GM15510 (cell line): ENCODE results near the gene HIF3A.

ENCODE experiments used
- POLR2A ChIP-seq: IDR thresholded peaks from 3 replicates; pipeline ENCODE4 v1.6.1; 2011; ENCODE audit warnings: borderline replicate concordance; ENCODE audit not compliant: insufficient read length; ENCODE audit errors: extremely low read depth

Gene HIF3A

DNA sequence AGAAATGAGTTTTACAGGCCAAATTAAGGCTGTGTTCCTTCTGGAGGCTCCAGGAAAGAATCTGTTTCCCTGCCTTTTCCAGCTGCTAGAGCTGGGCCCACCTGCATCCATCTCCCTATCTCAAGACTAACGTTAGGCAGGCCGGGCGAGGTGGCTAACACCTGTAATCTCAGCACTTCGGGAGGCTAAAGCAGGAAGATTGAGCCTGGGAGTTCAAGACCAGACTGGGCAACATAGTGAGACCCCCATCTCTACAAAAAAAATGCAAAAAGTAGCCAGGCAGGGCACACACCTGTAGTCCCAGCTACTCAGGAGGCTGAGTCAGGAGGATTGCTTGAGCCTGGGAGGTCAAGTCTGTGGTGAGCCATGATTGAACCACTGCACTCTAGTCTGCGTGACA is 14.6 kb downstream of the HIF3A start:
- no peak for TF ChIP-seq POLR2A

DNA sequence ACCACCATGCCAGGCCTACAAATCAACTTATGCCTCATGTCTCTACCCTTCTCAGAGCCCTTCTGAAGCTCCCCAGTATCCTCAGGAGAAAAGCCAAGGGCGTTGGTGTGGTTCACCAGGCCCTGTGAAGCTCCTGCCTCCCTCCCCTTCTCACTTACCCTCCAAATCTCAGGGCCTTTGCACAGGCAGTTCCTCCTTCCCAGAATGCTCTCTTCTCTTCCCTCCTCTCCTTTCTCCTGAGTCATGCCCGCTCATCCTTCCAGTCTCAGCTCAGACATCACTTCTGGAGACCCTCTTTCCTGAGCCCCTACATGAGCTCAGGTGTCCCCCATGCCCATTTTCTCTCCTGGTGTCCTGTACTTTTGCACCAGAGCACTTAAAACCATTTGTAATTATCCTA is 20.5 kb downstream of the HIF3A start:
- TF ChIP-seq POLR2A, result no peak

DNA sequence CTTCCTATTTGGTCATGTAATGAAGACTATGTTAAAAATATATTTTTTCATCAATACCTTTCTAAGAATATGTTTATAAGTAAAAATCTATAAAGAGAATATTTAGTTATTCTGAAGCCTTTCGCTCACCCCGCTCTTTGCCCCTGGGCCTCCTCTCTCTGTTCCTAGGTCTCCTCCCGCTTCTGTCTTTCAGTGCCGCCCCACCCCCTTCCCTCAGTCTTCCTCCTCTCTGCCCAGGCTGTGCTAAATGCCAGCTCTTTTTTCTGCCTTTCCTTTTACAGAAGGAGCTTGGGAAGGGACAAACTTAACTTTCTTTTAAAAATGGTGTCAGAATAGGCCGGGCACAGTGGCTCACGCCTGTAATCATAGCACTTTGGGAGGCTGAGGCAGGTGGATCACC is 22.8 kb downstream of the HIF3A start:
- TF ChIP-seq POLR2A, result no peak

DNA sequence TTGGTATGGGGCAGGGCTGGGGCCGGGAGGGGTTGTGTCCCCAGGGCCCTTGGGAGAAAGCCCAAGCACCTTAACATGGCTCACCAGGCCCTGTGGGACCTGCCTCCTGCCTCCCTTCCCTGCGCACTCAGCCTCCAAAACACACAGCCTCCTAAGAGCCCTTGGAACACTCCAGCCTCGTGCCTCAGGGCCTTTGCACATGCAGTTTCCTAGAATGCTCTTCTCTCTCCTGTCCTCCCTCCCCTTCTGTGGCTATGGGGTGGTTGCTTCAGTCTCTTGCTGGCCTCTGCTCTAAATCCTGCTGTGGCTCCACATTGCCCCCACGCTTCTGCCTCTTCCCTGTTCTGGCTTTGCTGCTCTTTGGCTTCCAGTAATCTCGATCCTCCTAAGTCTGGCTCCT is 23.7 kb downstream of the HIF3A start:
- TF ChIP-seq POLR2A, result no peak

DNA sequence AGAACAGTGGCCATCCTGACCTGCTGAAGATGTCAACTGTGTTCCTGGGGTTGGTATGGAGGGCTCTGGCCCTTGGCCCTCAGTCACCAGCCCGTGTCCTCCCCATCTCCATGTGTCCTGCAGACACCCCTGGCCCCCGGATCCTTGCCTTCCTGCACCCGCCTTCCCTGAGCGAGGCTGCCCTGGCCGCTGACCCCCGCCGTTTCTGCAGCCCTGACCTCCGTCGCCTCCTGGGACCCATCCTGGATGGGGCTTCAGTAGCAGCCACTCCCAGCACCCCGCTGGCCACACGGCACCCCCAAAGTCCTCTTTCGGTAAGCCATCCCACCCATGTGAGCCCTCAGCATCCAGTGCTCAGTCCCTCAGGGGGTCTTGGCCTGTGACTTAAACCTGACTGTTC is 24.8 kb downstream of the HIF3A start:
- no peak for TF ChIP-seq POLR2A

DNA sequence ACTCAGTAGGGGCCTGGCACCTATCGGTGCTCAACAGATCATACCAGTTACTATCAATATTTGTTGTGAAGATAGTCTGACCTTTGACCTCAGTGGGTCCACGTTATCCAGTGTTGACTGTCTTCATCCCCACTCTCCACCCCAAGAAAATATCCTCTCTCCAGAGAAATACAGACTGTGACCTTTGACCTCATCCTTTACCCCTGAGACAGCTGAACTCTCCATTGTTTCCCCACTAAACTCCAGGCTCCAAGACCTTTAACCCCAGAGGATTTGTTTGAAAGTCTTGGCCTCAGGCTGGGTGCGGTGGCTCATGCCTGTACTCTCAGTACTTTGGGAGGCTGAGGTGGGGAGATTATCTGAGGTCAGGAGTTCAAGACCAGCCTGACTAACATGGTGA is 27.4 kb downstream of the HIF3A start:
- TF ChIP-seq POLR2A, result no peak

DNA sequence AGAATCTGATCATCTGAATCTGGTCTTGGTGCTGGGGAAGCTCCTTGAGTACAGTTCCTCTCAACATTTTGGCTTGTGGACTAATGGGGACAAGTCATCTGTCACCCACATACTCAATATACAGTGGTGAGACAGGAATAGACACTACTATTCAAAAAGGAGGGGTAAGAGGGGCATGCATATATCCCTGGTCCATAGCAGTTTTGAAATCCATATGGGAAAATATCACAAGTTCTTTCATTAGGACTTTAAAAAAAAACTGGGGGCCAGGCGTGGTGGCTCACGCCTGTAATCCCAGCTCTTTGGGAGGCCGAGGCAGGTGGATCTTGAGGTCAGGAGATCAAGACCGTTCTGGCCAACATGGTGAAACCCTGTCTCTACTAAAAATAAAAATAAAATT is 29.8 kb downstream of the HIF3A start:
- TF ChIP-seq POLR2A, result no peak

DNA sequence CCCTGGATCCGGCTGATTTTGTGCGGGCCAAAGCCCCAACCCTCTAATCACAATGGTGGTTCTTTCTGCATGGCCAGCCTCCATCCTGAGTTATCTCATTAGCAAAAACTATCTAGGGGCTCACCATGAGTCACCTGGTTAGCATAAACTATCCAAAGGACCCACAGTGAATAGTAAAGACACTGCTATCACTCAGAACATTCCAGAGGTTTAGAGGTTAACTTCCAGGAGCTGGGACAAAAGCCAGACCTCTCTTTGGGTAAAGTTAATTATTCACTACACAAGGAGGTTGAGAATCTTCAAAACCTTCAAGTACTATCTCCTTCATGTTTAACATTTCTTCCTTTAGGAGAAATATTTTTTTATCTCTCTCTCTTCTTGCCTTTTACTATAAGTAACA is 31.2 kb downstream of the HIF3A start:
- no peak for TF ChIP-seq POLR2A

DNA sequence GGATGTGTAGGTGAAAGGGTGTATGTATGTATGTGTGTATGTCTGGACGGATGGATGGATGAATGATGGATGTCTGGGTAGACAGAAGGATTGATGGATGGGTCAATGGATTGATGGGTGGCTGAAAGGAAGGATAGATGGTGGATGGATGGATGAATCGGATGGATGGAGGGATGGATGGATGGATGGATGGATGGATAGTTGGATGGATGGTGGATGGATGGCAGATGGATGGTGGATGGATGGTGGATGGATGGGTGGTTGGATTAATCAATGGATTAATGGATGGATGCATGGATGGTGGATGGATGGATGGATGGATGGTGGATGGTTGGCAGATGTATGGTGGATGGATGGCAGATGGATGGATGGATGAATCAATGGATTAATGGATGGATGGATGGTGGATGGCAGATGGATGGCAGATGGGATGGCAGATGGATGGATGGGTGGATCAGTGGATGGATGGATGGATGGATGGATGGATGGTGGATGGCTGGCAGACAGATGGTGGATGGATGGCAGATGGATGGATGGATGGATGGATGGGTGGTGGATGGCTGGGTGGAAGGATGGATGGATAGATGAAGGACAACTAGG is 33.6 kb downstream of the HIF3A start:
- TF ChIP-seq POLR2A, result no peak

DNA sequence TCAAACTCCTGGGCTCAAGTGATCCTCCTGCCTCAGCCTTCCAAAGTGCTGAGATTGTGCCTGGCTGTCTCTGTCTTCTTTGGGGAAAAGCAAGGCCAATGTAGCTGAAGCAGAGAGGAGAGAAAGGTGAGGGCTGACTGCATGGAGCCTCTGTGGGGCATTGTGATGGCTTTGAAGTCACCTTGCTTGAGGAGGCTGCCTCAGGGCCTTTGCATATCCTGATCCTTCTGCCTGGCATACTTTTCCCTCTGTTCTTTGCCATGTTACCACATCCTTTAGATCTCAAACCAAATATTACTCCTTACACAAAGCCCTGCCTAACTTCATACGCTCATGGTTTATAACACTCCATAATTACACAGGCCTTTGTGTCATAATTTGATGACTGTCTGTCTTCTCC is 40.6 kb downstream of the HIF3A start:
- no peak for TF ChIP-seq POLR2A

DNA sequence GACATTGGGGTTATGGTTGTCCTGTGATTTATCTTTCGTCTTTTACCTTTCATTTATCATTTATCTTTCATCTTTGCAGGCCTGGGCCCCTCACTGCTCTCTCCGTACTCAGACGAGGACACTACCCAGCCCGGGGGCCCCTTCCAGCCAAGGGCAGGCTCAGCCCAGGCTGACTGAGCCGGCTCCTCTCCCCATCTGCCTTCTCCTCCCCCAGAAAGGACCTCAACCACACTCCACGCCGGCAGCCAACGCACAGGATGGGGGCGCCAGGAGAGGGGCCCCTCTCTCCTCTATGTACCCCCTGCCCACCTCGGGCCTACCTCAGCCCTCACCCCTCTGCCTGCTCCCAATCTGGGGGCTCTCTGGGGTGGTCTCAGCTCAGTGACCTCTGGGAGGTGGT is 42.6 kb downstream of the HIF3A start:
- TF ChIP-seq POLR2A, result no peak

DNA sequence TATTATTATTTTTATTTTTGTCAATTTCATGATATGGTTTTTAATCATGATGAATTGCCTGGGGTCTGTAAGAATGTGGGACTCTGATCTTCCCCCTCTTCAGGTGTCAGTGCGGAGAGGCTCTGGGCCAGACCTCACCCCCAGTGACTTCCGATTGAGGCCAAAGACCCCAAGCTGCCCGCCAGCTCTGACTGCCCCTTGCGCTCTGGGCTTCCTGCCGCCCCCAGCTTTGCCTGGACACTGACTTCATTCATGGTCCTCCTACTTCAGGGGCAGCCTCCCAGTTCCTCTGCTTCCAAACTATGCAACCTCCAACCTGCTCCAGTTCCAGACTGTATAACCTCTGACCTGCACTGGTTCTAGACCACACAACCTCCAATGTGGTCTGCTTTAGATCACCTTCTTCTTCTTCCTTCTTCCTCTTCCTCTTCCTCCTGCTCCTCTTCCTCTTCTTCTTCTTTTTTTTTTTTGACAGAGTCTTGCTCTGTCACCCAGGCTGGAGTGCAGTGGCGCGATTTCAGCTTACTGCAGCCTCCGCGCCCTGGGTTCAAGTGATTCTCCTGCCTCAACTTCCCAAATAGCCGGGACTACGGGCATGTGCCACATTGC is 43.3 kb downstream of the HIF3A start:
- no peak for TF ChIP-seq POLR2A

DNA sequence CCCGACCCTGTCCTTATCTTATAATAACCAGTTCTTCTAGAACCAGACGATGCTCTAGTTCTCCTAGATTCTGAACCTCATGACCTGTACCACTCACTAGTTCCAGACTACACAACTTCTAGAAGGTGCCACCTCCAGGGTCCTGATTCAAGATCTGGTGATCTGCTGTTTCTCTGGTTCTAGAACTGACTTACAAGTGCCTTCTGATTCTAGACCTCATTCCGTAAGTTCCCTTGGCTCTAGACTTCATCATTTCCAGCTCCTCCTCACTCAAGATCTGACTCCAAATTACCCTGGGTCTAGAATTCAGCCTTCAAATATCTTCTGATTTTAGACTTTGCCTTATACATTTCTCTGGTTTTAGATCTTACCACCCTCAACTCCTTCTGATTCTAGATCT is 45.1 kb downstream of the HIF3A start:
- TF ChIP-seq POLR2A, result no peak

DNA sequence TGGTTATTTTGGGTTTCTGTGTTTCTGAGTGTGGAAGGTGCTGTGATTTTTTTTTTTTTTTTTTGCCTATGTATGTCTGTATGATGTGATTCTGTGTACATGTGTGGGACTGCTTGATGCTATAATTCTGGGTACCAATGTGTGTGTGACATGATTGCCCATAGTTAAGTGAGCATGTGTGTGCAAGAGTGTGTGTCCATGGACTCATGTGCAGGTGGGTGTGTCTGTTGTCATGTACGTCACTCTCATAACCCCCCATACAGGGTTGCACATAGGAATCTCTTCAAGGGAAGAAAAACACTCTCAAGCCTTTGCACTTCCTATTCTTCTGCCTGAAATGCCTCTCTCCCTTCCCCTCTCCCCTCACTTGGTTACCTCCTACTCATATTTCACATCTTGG is 47.5 kb downstream of the HIF3A start:
- no peak for TF ChIP-seq POLR2A

DNA sequence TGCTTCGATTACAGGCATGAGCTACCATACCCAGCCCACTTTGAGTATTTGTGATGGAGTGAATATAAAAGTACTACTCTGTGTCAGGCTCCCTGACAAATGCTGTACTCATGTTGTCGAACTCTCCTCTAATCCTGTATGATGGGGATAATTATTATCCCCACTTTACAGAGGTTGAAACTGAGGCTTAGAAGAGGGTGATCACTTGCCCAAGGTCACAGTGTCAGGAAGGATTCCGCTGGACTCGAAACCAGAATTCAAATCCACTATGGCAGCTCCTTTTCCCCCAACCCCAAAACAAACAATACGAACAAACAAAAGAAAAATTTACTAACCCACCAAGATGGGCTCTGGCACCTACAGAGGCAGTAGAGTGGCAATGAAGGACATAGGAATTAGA is 48.3 kb downstream of the HIF3A start:
- TF ChIP-seq POLR2A, result no peak

DNA sequence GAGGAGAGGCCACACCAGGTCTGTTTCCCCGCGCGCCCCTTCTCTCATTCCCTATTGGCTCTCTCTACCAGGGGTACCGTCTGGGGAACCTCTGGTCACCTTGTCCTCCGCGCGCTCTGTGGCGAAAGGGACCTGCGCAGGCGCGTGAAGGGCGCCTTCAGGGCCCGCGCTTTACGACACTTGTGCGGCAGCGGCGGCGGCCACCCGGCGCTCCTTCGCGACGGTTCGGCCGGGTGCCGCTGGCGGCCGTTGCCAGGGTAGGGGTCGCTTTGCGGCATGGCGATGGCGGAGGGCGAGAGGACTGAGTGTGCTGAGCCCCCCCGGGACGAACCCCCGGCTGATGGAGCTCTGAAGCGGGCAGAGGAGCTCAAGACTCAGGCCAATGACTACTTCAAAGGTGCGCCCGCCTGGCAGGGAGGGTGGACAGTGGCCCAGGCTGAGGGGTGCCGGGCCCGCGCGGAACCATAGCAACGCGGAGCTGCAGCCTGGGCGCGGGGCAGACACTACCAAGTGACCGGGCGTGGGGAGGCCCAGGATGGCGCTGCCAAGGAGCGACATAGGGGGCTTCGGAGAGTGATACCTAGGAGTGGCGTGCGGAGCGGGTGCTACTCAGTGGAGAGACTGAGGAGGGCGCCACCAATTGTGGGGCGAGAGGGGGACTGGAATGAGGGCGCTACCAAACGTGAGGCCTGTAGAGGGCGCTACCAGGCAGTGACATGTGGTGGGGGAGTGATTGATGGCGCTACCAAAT is 50.2 kb downstream of the HIF3A start, which contains the start of gene PPP5C:
Gene PPP5C (plus strand): TSS at position 267 of the 751 bp plus-strand sequence. CDS start 10 bp downstream, at position 277.
- TF ChIP-seq POLR2A, result peak; percentile 79
